Measurements from ENCODE around the gene COL4A2.

DNA sequence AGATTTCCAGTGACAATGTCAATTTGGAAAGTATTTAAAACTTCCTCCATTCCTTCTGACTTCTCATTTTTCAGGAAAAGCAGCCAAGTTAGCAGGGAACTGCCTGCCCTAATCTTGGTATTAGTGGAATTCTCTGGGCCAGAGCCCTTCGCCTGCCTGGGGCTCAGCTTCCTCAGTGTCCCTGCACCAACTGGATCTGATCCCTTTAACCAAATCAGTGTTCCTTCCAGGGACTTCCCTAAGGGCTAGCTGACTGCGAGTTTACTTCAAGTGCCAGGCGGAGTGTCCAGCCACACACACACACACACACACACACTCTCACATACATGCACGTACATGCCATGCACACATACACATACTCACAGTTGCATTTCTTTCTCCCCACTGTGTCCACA, 234.4 kb downstream of the COL4A2 start:
- TF ChIP-seq, protein P1, sequence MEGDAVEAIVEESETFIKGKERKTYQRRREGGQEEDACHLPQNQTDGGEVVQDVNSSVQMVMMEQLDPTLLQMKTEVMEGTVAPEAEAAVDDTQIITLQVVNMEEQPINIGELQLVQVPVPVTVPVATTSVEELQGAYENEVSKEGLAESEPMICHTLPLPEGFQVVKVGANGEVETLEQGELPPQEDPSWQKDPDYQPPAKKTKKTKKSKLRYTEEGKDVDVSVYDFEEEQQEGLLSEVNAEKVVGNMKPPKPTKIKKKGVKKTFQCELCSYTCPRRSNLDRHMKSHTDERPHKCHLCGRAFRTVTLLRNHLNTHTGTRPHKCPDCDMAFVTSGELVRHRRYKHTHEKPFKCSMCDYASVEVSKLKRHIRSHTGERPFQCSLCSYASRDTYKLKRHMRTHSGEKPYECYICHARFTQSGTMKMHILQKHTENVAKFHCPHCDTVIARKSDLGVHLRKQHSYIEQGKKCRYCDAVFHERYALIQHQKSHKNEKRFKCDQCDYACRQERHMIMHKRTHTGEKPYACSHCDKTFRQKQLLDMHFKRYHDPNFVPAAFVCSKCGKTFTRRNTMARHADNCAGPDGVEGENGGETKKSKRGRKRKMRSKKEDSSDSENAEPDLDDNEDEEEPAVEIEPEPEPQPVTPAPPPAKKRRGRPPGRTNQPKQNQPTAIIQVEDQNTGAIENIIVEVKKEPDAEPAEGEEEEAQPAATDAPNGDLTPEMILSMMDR (IDR thresholded peaks at IDR 0.05): no peak
- no peak for TF ChIP-seq POLR2A (IDR thresholded peaks at IDR 0.05)

Measured in right lobe of liver (tissue), 4 donors.